Measurements from ENCODE around the gene TMEM150A.
A peak's percentile ranks its signal among the peaks of the same experiment; 100 is the strongest.
"Not testable (repeated sequence)": the region's sequence is repeated elsewhere in the genome, so short reads cannot be mapped to it uniquely, and the experiment has no call there.

TMEM150A gene

GRCh38 chr2:85593023-85593422 is 9.5 kb downstream of the TMEM150A start:
- no peak for DNase-seq
- in situ Hi-C loops (cut with HindIII; ENCODE audit: low pct_ligation_motif_present, low sequenced_read_pairs): no loop called here
- TF ChIP-seq CTCF (IDR thresholded peaks at IDR 0.05; ENCODE audit: low read depth, low read length, missing control alignments): no peak
- Histone ChIP-seq H3K36me3 (replicated peaks) (peaks cover 15% of the 10 kb centered on the region), H3K27ac (no peak overlapping the region), H3K4me3 (ENCODE audit: low read depth, low read length) (no peak overlapping the region), H3K27me3 (replicated peaks) (no peaks in the 10 kb centered on the region)

GRCh38 chr2:85592299-85592698 is 10.2 kb downstream of the TMEM150A start:
- H3K4me3 ChIP-seq (ENCODE audit: low read depth, low read length); in situ Hi-C loops (cut with HindIII; ENCODE audit: low pct_ligation_motif_present, low sequenced_read_pairs); H3K27me3 ChIP-seq (replicated peaks); H3K36me3 ChIP-seq (replicated peaks); H3K27ac ChIP-seq; DNase-seq: not testable (repeated sequence)

GRCh38 chr2:85591563-85591962 is 10.9 kb downstream of the TMEM150A start:
- H3K36me3 ChIP-seq (replicated peaks): peaks cover 2% of the 10 kb centered on the region
- DNase-seq: no peak
- no peak overlapping the region for H3K27ac ChIP-seq
- no peak overlapping the region for H3K4me3 ChIP-seq (ENCODE audit: low read depth, low read length)
- H3K27me3 ChIP-seq (replicated peaks): no peaks in the 10 kb centered on the region
- in situ Hi-C loops (cut with HindIII; ENCODE audit: low pct_ligation_motif_present, low sequenced_read_pairs): no loop called here
- no peak for TF ChIP-seq CTCF (IDR thresholded peaks at IDR 0.05; ENCODE audit: low read depth, low read length, missing control alignments)

GRCh38 chr2:85590950-85591349 is 11.5 kb downstream of the TMEM150A start:
- in situ Hi-C loops (cut with HindIII; ENCODE audit: low pct_ligation_motif_present, low sequenced_read_pairs): no loop called here
- H3K4me3 ChIP-seq (ENCODE audit: low read depth, low read length): no peak overlapping the region

GRCh38 chr2:85589982-85590791 is 12.3 kb downstream of the TMEM150A start:
- in situ Hi-C loops (cut with HindIII; ENCODE audit: low pct_ligation_motif_present, low sequenced_read_pairs): no loop called here
- Histone ChIP-seq H3K36me3 (replicated peaks) (no peaks in the 10 kb centered on the region), H3K4me3 (ENCODE audit: low read depth, low read length) (no peak overlapping the region), H3K27me3 (replicated peaks) (no peaks in the 10 kb centered on the region), H3K27ac (peak overlapping the region; percentile 58)
- peak; percentile 71 for DNase-seq
- no peak for TF ChIP-seq CTCF (IDR thresholded peaks at IDR 0.05; ENCODE audit: low read depth, low read length, missing control alignments)

More at GRCh38 chr2:85590950-85591349, 11.5 kb downstream of the TMEM150A start:
- Histone ChIP-seq H3K36me3 (replicated peaks) (no peaks in the 10 kb centered on the region), H3K27ac (peak overlapping the region; percentile 58), H3K27me3 (replicated peaks) (no peaks in the 10 kb centered on the region)
- DNase-seq: no peak
- TF ChIP-seq CTCF (IDR thresholded peaks at IDR 0.05; ENCODE audit: low read depth, low read length, missing control alignments): no peak

GRCh38 chr2:85589181-85589580 is 13.3 kb downstream of the TMEM150A start:
- in situ Hi-C loops (cut with HindIII; ENCODE audit: low pct_ligation_motif_present, low sequenced_read_pairs): no loop called here
- Histone ChIP-seq H3K36me3 (replicated peaks) (no peaks in the 10 kb centered on the region), H3K27me3 (replicated peaks) (no peaks in the 10 kb centered on the region), H3K27ac (no peak overlapping the region), H3K4me3 (ENCODE audit: low read depth, low read length) (no peak overlapping the region)
- no peak for TF ChIP-seq CTCF (IDR thresholded peaks at IDR 0.05; ENCODE audit: low read depth, low read length, missing control alignments)
- no peak for DNase-seq
